HUES48 (cell line): ENCODE measurements around the gene CHKA.

Source experiments
- H3K27ac ChIP-seq: one replicate; pipeline ENCODE4 v1.7.0; 2013; ENCODE audit warnings: low read depth, low read length, inconsistent platforms
- H3K27me3 ChIP-seq: 2 replicates; pipeline ENCODE4 v1.6.1; 2013; ENCODE audit warnings: mild to moderate bottlenecking, low read length; ENCODE audit not compliant: control insufficient read depth, insufficient read depth
- H3K36me3 ChIP-seq: 2 replicates; pipeline ENCODE4 v1.6.1; 2013; ENCODE audit warnings: low read length; ENCODE audit not compliant: control insufficient read depth, insufficient read depth
- H3K4me1 ChIP-seq: 2 replicates; pipeline ENCODE4 v1.6.1; 2013; ENCODE audit warnings: mild to moderate bottlenecking, low read length; ENCODE audit not compliant: control insufficient read depth, insufficient read depth
- H3K4me3 ChIP-seq: 2 replicates; pipeline ENCODE4 v1.5.1; 2013; ENCODE audit warnings: mild to moderate bottlenecking, low read depth, low read length
- H3K9ac ChIP-seq: 2 replicates; pipeline ENCODE4 v1.6.1; 2013; ENCODE audit warnings: mild to moderate bottlenecking, low read depth, low read length, moderate library complexity
- H3K9me3 ChIP-seq: 2 replicates; pipeline ENCODE4 v1.6.1; 2013; ENCODE audit warnings: low read length; ENCODE audit not compliant: control insufficient read depth, insufficient read depth

The CHKA gene

DNA sequence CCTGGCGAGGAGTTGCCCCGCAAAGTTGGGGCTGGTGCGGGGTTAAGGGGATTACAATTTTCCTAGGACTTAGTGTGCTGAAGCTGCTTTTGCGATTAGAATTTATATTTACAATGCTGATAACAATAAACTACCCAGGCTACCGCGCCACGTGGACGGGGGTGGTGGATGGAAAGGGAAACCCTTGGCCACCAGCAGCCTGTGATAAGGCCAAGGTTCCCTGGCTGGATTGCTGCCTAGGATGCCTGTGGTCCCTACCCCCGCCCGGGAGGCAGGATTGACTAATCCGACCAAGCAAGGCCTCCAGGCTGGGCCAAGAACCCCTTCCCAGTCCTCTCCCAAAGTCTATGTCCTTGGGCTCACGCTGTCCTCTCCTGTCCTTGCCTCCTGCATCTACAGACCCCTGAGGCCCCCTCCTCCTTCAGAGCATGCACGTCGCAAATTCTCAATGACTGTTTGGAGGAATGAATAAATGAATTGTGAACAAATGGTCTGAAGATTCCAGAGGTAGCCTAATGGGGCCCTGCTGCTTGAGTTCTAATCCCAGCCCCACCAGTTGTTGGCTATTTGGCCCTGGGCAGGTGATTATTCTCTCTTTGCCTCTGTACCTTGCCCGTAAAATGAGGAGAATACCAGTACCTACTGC is 7.6 kb upstream of the CHKA start:
- H3K4me1 ChIP-seq = peaks cover 45% of the 10 kb centered on the region
- no peaks in the 10 kb centered on the region for H3K36me3 ChIP-seq
- peak overlapping the region; percentile 61 for H3K9ac ChIP-seq
- no peaks in the 10 kb centered on the region for H3K27me3 ChIP-seq
- peak overlapping the region; percentile 39 for H3K4me3 ChIP-seq
- H3K9me3 ChIP-seq = peaks cover 24% of the 10 kb centered on the region
- H3K27ac ChIP-seq = peak overlapping the region; percentile 82

DNA sequence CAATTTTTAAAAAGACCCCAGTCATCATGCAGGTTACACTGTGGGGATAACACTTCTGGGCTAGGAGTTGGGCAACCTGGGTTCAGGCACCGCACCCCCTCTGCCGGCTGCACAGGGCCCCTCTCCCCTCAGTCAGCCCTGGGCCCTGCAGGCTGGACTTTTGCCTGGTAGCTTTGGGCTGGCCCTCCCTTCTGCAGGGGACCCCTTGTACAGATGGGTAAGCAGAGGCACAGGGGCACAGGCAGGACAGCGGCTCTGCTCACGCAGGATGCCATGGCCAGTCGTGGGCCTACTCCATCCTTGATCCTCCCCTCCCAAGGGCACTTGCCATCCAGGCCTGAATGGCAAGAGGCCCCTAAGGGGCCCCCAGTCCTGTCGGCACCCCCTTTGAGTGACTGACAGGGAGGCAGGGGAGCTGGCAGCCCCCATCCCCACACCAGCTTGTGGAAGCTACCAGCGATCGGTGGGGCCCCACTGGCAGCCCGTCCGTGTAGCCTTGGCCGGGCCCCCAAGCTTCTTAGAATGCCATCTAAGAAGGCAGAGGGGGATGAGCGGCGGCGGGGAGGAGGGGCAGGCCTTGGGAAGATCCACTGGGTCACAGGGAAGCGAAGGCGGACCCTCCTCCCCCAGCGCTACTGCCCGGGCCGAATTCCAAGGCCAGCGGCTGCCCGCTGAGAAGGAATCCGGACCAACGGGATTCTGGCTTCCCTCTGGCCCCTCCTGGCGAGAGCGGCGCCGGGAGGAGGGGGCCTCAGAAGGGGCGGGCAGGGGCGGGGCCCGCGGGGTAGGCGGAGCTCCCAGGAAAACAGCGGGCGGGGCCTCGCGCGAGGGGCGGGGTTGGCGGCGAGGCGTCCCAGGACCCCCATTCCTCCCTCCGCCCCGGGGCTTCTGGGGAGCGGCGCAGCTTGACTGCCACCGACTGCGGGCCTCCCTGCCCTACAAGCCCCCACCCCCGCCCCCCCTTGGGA is 6.8 kb upstream of the CHKA start:
- no peaks in the 10 kb centered on the region for H3K27me3 ChIP-seq
- H3K36me3 ChIP-seq = no peaks in the 10 kb centered on the region
- H3K27ac ChIP-seq = peak overlapping the region; percentile 95
- H3K9me3 ChIP-seq = peaks cover 17% of the 10 kb centered on the region
- H3K4me1 ChIP-seq = peaks cover 45% of the 10 kb centered on the region
- H3K4me3 ChIP-seq = peak overlapping the region; percentile 52
- peak overlapping the region; percentile 76 for H3K9ac ChIP-seq

DNA sequence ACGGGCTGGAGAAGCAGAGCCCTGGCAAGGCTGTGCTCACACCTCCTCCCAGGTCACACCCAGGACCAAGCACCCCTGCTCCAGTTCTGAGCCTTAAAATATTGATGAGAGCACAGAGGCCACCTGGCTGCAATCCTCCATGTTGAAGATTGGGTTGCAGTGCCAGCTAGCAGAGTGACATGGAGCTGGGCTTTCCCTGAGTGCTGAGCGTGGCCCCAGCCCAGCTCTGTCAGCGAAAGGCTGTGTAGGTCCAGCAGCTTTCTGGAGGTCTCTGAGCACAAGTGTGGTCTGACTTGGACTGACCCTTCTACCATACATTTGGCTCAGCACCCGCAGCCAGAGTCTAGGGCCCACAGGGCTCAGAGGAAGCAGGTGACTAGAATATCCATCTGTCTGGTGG is 4.0 kb upstream of the CHKA start:
- peaks cover 3% of the 10 kb centered on the region for H3K9me3 ChIP-seq
- H3K9ac ChIP-seq = no peak overlapping the region
- no peaks in the 10 kb centered on the region for H3K27me3 ChIP-seq
- no peaks in the 10 kb centered on the region for H3K36me3 ChIP-seq
- no peak overlapping the region for H3K4me3 ChIP-seq
- no peak overlapping the region for H3K27ac ChIP-seq
- H3K4me1 ChIP-seq = peaks cover 53% of the 10 kb centered on the region

DNA sequence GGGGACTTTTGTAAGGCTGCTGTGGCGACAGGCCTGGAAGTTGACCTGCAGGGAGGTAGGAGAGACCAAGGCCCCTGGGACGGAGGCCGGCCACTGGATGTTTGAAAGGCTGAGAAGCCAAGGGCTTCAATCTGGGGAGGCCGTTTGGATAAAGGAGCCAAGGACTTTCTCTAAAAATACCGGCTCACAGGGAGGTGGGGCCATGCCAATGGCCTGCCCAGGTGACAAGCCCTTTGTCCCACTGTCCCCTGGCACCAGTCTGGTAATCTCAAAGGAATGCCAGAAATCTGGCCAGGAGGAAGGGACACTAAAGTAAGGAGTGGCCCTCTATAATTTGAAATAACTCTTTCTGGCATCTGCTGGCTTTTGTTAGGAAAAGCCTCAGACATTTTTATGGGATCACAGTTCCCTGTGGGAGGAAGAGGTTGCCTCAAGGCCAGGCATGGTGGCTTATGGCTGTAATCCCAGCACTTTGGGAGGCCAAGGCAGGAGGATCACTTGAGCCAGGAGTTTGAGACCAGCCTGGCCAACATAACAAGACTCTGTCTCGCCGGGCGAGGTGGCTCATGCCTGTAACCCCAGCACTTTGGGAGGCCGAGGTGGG is 1.9 kb upstream of the CHKA start:
- Histone ChIP-seq H3K9me3 (no peaks in the 10 kb centered on the region), H3K9ac (no peak overlapping the region), H3K27me3 (no peaks in the 10 kb centered on the region), H3K4me3 (no peak overlapping the region), H3K4me1 (peaks cover 52% of the 10 kb centered on the region), H3K27ac (peak overlapping the region; percentile 21), H3K36me3 (peaks cover 8% of the 10 kb centered on the region; the same call in 1 of the 2 replicates)

DNA sequence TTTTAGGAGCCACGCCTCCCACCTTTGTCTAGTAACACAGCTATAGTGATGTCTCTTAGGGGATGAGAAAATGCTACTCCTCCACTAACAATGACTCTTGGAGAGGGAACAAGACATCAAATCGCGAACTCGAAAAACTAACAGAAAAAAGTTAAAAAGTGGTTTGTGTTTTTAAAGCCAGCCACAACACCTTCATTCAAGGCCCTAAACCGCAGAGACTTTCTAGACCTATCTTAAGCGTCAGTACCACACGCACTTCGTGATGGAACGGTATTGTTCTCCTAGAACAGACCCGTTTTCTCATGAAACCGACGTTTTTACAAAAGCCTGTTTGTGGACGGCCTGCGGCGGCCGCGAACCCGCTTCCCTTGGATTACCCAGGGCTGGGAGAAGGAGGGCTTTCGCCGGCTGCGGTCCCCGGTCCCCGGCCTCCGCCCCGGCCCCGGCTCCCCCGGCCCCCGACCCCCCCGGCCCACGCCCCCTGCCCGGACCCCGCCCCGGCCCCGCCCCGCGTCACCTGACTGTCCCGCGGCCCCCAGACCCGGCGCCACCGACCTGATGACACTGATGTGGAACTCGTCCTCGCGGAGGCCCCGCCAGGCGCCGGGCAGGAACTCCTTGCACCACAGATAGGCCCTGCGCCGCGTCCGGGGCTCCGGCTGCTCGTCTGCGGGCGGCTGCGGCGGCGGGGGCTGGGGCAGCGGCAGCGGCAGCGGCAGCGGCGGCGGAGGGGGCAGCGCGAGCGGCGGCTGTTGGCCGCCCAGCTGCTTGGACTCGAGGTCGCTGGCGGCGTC is 718 bp downstream of the CHKA start:
- Histone ChIP-seq H3K9me3 (no peaks in the 10 kb centered on the region), H3K27ac (peak overlapping the region; percentile 87), H3K36me3 (peaks cover 22% of the 10 kb centered on the region), H3K4me1 (peaks cover 32% of the 10 kb centered on the region), H3K4me3 (peak overlapping the region; percentile 97), H3K27me3 (no peaks in the 10 kb centered on the region), H3K9ac (peak overlapping the region; percentile 66)

DNA sequence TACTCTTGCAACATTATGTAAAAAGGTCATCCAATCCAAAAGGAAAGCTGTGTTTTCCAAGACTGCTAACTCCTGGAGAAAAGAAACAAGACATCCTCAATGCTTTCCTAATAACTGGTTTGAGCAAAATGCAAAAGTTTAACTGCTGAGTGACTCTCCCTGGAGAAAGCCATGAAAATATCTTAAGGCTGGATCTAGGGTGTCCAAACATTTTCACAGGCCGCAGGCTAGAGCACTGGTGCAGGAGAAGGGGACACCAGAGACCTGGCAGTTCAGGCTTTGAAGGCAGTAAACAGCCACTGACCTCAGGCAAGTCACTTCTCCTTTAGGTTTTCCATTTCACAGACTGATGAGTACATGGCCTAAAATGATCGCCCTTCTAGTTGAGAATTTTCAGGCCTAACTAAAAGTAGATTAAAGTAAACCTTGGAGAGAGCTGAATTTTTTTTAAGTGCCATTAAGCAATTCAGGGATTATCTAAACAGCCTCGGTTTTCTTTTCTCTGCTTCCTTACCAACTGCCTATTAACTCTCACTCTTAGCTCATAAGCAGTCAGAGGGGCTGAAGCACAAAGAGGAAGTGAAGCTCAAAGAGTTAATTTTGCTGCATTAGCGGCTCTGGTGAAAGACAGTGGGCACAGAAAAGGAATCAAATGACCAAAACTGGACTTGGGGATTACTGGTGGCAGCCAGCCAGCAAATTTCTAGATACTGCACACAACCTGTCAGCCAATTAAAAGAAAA is 2.3 kb downstream of the CHKA start:
- Histone ChIP-seq H3K36me3 (peaks cover 22% of the 10 kb centered on the region), H3K4me3 (peak overlapping the region; percentile 97), H3K4me1 (peaks cover 20% of the 10 kb centered on the region), H3K9me3 (no peaks in the 10 kb centered on the region), H3K27me3 (no peaks in the 10 kb centered on the region), H3K27ac (peak overlapping the region; percentile 2), H3K9ac (no peak overlapping the region)

DNA sequence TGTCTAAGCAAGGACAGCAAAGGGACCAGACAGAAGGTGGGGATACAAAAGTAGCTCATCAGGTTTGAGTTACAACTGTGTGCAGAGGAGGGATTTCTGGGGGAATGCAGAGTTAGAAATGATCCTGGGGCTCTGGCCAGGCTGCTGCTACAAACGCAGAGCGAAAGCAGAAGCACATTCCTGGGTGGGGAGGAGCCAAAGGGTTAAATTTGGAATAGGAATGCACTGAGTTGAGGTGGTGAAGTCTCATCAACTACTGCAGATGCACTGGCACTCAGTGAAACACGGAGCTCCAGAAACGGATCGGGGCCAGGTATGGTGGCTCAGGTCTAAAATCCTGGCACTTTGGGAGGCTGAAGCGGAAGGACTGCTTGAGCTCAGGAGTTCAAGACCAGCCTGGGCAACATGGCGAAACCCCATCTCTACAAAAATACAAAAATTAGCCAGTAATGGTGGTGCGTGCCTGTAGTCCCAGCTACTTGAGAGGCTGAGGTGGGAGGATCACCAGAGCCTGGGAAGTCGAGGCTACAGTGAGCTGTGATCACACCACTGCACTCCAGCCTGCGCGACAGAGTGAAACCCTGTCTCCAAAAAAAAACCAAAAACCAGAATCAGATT is 3.2 kb downstream of the CHKA start:
- H3K27me3 ChIP-seq = no peaks in the 10 kb centered on the region

DNA sequence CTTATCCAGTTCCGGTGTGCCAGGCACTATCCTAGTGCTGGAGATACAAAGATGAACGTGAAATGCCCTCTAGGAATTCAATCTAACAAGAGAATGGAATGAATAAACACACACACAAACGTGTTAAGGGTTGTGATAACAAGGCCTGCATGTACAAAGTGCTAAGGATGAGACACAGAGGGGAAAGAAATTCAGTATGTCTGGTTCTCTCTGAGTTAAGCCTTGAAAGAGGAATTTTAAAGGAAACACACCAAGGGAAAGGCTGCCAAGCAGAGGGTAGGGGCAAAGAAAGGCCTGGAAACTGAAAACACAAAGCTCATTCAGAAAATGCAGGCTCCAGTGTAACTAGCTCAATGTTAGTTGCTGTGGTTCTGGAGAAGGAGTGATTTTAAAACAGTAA is 4.2 kb downstream of the CHKA start:
- Histone ChIP-seq H3K36me3 (peaks cover 22% of the 10 kb centered on the region), H3K4me3 (no peak overlapping the region), H3K27me3 (no peaks in the 10 kb centered on the region), H3K9me3 (no peaks in the 10 kb centered on the region), H3K4me1 (peaks cover 16% of the 10 kb centered on the region), H3K27ac (no peak overlapping the region), H3K9ac (no peak overlapping the region)

More for the DNA sequence above, 3.2 kb downstream of the CHKA start:
- no peak overlapping the region for H3K9ac ChIP-seq
- H3K27ac ChIP-seq = peak overlapping the region; percentile 24
- H3K36me3 ChIP-seq = peaks cover 22% of the 10 kb centered on the region
- H3K9me3 ChIP-seq = no peaks in the 10 kb centered on the region
- peaks cover 20% of the 10 kb centered on the region for H3K4me1 ChIP-seq
- H3K4me3 ChIP-seq = peak overlapping the region; percentile 31; the same call in 1 of the 2 replicates

DNA sequence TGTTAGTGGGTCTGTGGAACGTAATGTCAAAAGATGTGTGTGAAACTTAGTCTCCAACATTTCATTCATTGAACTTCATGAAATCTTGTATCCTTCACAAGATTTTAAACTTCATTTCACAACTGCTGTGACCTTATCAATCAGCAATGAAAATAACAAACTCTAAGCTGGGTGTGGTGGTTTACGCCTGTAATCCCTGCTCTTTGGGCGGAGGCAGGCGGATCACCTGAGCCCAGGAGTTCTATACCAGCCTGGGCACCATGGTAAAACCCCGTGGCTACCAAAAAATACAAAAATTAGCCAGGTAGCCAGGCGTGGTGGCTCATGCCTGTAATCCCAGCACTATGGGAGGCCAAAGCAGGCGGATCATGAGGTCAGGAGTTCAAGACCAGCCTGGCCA is 5.1 kb downstream of the CHKA start:
- Histone ChIP-seq H3K27me3 (no peaks in the 10 kb centered on the region), H3K36me3 (peaks cover 22% of the 10 kb centered on the region), H3K4me3 (no peak overlapping the region), H3K9ac (no peak overlapping the region), H3K4me1 (peaks cover 12% of the 10 kb centered on the region; the same call in 1 of the 2 replicates), H3K27ac (no peak overlapping the region), H3K9me3 (no peaks in the 10 kb centered on the region)
